ENCODE data around the gene ANXA2.
"Not testable (repeated sequence)": the region's sequence is repeated elsewhere in the genome, so short reads cannot be mapped to it uniquely, and the experiment has no call there.

ANXA2 gene

GRCh38 chr15:60411774-60412425 lies 14.1 kb upstream of the ANXA2 start:
- DNase-seq (ENCODE audit: insufficient read length, low spot score) = no peak
- no peak for FAIRE-seq

GRCh38 chr15:60410350-60410749 lies 12.6 kb upstream of the ANXA2 start:
- DNase-seq (ENCODE audit: insufficient read length, low spot score); FAIRE-seq: not testable (repeated sequence)

GRCh38 chr15:60408463-60408981 lies 10.7 kb upstream of the ANXA2 start:
- DNase-seq (ENCODE audit: insufficient read length, low spot score) = peak; percentile 38

GRCh38 chr15:60407415-60407805 lies 9.6 kb upstream of the ANXA2 start:
- FAIRE-seq (no peak), DNase-seq (ENCODE audit: insufficient read length, low spot score) (peak; percentile 80)

More at GRCh38 chr15:60408463-60408981, 10.7 kb upstream of the ANXA2 start:
- FAIRE-seq = peak; percentile 20

- no peak for FAIRE-seq
- DNase-seq (ENCODE audit: insufficient read length, low spot score) = no peak
Observed at GRCh38 chr15:60406513-60407414, 9.0 kb upstream of the ANXA2 start.

- no peak for FAIRE-seq
- no peak for DNase-seq (ENCODE audit: insufficient read length, low spot score)
Observed at GRCh38 chr15:60405399-60405798, 7.6 kb upstream of the ANXA2 start.

GRCh38 chr15:60404351-60404750 lies 6.6 kb upstream of the ANXA2 start:
- not testable (repeated sequence) for DNase-seq (ENCODE audit: insufficient read length, low spot score); FAIRE-seq

GRCh38 chr15:60400944-60401343 lies 3.2 kb upstream of the ANXA2 start:
- no peak for FAIRE-seq

GRCh38 chr15:60399931-60400330 lies 2.1 kb upstream of the ANXA2 start:
- DNase-seq (ENCODE audit: insufficient read length, low spot score) (peak; percentile 45), FAIRE-seq (no peak)

More at GRCh38 chr15:60400944-60401343, 3.2 kb upstream of the ANXA2 start:
- DNase-seq (ENCODE audit: insufficient read length, low spot score) = no peak

- DNase-seq (ENCODE audit: insufficient read length, low spot score) = no peak
- FAIRE-seq = no peak
Observed at GRCh38 chr15:60399246-60399915, 1.6 kb upstream of the ANXA2 start.

- no peak for FAIRE-seq
Observed at GRCh38 chr15:60396958-60397771, 621 bp downstream of the ANXA2 start.

GRCh38 chr15:60396560-60396957 lies 1.2 kb downstream of the ANXA2 start:
- FAIRE-seq (no peak), DNase-seq (ENCODE audit: insufficient read length, low spot score) (no peak)

More at GRCh38 chr15:60396958-60397771, 621 bp downstream of the ANXA2 start:
- peak; percentile 28 for DNase-seq (ENCODE audit: insufficient read length, low spot score)

GRCh38 chr15:60396100-60396499 lies 1.7 kb downstream of the ANXA2 start:
- FAIRE-seq = no peak
- DNase-seq (ENCODE audit: insufficient read length, low spot score) = no peak

GRCh38 chr15:60395276-60396011 lies 2.3 kb downstream of the ANXA2 start:
- FAIRE-seq (no peak), DNase-seq (ENCODE audit: insufficient read length, low spot score) (no peak)

- no peak for DNase-seq (ENCODE audit: insufficient read length, low spot score)
- FAIRE-seq = no peak
Observed at GRCh38 chr15:60394689-60395097, 3.1 kb downstream of the ANXA2 start.

GRCh38 chr15:60392986-60393790 lies 4.6 kb downstream of the ANXA2 start:
- DNase-seq (ENCODE audit: insufficient read length, low spot score) (peak; percentile 60), FAIRE-seq (no peak)

GRCh38 chr15:60392601-60392985 lies 5.2 kb downstream of the ANXA2 start:
- no peak for FAIRE-seq
- no peak for DNase-seq (ENCODE audit: insufficient read length, low spot score)

GRCh38 chr15:60391722-60392315 lies 6.0 kb downstream of the ANXA2 start:
- DNase-seq (ENCODE audit: insufficient read length, low spot score) (no peak), FAIRE-seq (no peak)
